SK-N-SH treated with all-trans-retinoic acid at 6 μM for 48 hours (cell line): ENCODE results near the gene PRKG1.

Experiments
- CREB5 ChIP-seq: fragments of 250-450 bp; sonication (Bioruptor Pico); IDR thresholded peaks from 2 replicates; pipeline ENCODE4 v1.5.1; 2020; ENCODE audit warnings: low read depth, mild to moderate bottlenecking, moderate library complexity
- SNAI2 ChIP-seq: fragments of 250-450 bp; sonication (Bioruptor Pico); IDR thresholded peaks from 2 replicates; pipeline ENCODE4 v1.5.0; 2020; ENCODE audit warnings: mild to moderate bottlenecking, moderate library complexity
- TSHZ2 ChIP-seq: fragments of 250-450 bp; sonication (Bioruptor Pico); IDR thresholded peaks from 2 replicates; pipeline ENCODE4 v1.5.0; 2020; ENCODE audit warnings: mild to moderate bottlenecking, moderate library complexity
- ZC3H10 ChIP-seq: fragments of 250-450 bp; sonication (Bioruptor Pico); IDR thresholded peaks from 2 replicates; pipeline ENCODE4 v1.5.1; 2021; ENCODE audit warnings: mild to moderate bottlenecking, moderate library complexity
- ZFP3 ChIP-seq: fragments of 250-450 bp; sonication (Bioruptor Pico); IDR thresholded peaks from 2 replicates; pipeline ENCODE4 v1.5.0; 2020; ENCODE audit warnings: mild to moderate bottlenecking, moderate library complexity
- ZNF565 ChIP-seq: fragments of 450-650 bp; formaldehyde crosslinking; conservative IDR thresholded peaks from 2 replicates; pipeline ENCODE4 v1.5.0; 2020; ENCODE audit warnings: low read depth, mild to moderate bottlenecking, moderate library complexity
- ZNF8 ChIP-seq: fragments of 450-650 bp; formaldehyde crosslinking; IDR thresholded peaks from 2 replicates; pipeline ENCODE4 v1.5.0; 2020; ENCODE audit warnings: mild to moderate bottlenecking, moderate library complexity

- TF ChIP-seq SNAI2 (CRISPR knock-in tag), result no peak
- TF ChIP-seq CREB5 (CRISPR knock-in tag), result no peak
- no peak for TF ChIP-seq ZNF8 (CRISPR knock-in tag)
- no peak for TF ChIP-seq ZFP3 (CRISPR knock-in tag)
- TF ChIP-seq ZC3H10, result no peak
- TF ChIP-seq TSHZ2 (CRISPR knock-in tag), result no peak
- no peak for TF ChIP-seq ZNF565 (CRISPR knock-in tag)
Measured at GRCh38 chr10:51852297-51852696, 778.0 kb downstream of the PRKG1 start.
